H1 (cell line): Measurements from ENCODE around the gene PTDSS2. TPM values are rescaled to one million over a fixed set of nuclear protein-coding genes. Genes with fewer than 3 reads are reported as not detected.

ENCODE experiments used
- CTCF ChIA-PET: fragments of 300-600 bp; sonication (Branson Sonifier 250); formaldehyde crosslinking; loops from one replicate; lab custom pipeline; 2021; ENCODE audit not compliant: partially characterized antibody; lab: Charles Lee
- POLR2A ChIA-PET: fragments of 300-600 bp; sonication (Branson Sonifier 250); formaldehyde crosslinking; loops from one replicate; lab custom pipeline; 2021; ENCODE audit warnings: inconsistent platforms; ENCODE audit not compliant: partially characterized antibody; lab: Charles Lee
- DNase-seq, 2 experiments: peaks; one replicate each; pipeline versions ENCODE4 v3.0.0 to v3.0.0-alpha.2; 2010 to 2022; ENCODE audit warnings: low spot score in 2 of 2, low read depth in 1 of 2, mixed read lengths in 1 of 2
- FAIRE-seq: peaks from 2 replicates; lab custom pipeline; 2011; peaks lifted over from hg19 to GRCh38; lab: Jason Lieb, UNC
- H2AFZ ChIP-seq: 2 replicates; pipeline ENCODE4 v1.8.1; 2012; ENCODE audit warnings: low read length, inconsistent platforms
- H2AK5ac ChIP-seq: 2 replicates; pipeline ENCODE4 v1.6.1; 2013; ENCODE audit warnings: low read depth, low read length
- H2BK120ac ChIP-seq: replicated peaks from 2 replicates; pipeline ENCODE3; 2013; ENCODE audit warnings: low read depth, low read length, inconsistent platforms
- H2BK12ac ChIP-seq: 2 replicates; pipeline ENCODE4 v1.6.1; 2013; ENCODE audit warnings: low read depth, low read length
- H2BK15ac ChIP-seq: 2 replicates; pipeline ENCODE4 v1.6.1; 2013; ENCODE audit warnings: low read length
- H2BK20ac ChIP-seq: 2 replicates; pipeline ENCODE4 v1.6.1; 2013; ENCODE audit warnings: low read length
- H2BK5ac ChIP-seq: 2 replicates; pipeline ENCODE4 v1.6.1; 2013; ENCODE audit warnings: low read depth, low read length
- H3K14ac ChIP-seq: 2 replicates; pipeline ENCODE4 v1.6.1; 2013; ENCODE audit warnings: inconsistent platforms; ENCODE audit not compliant: insufficient read length
- H3K18ac ChIP-seq: 2 replicates; pipeline ENCODE4 v1.6.1; 2013; ENCODE audit warnings: low read length; ENCODE audit errors: extremely low read depth
- H3K23ac ChIP-seq: 2 replicates; pipeline ENCODE4 v1.6.1; 2013; ENCODE audit warnings: inconsistent platforms; ENCODE audit not compliant: insufficient read length
- H3K23me2 ChIP-seq: 2 replicates; pipeline ENCODE4 v1.6.1; 2013; ENCODE audit warnings: low read depth, low read length
- H3K27ac ChIP-seq: 2 replicates; pipeline ENCODE4 v1.6.1; 2011; ENCODE audit warnings: low read depth, low read length, inconsistent platforms
- H3K27me3 ChIP-seq, 4 experiments: replicated peaks in 1 of 4; 1 replicate in 1 of 4; 2 replicates in 3 of 4; pipeline versions ENCODE4 v1.6.1 to v1.8.1; 2011 to 2013; ENCODE audit warnings: low read length in 3 of 4, mild to moderate bottlenecking in 3 of 4, inconsistent platforms in 2 of 4, mixed read lengths in 2 of 4, moderate library complexity in 1 of 4; ENCODE audit not compliant: control insufficient read depth in 3 of 4, insufficient read depth in 3 of 4; ENCODE audit errors: extremely low read depth in 1 of 4
- H3K36me3 ChIP-seq, 4 experiments: 2 replicates each; pipeline versions ENCODE4 v1.6.1 to v1.8.1; 2011 to 2013; ENCODE audit warnings: mild to moderate bottlenecking in 4 of 4, low read length in 3 of 4, moderate library complexity in 2 of 4, control low read depth in 1 of 4, inconsistent platforms in 1 of 4; ENCODE audit not compliant: insufficient read depth in 4 of 4, control insufficient read depth in 2 of 4
- H3K4ac ChIP-seq: replicated peaks from 2 replicates; pipeline ENCODE3; 2013; ENCODE audit warnings: low read length, low read depth, mixed read lengths, inconsistent platforms; ENCODE audit not compliant: insufficient read length
- H3K4me1 ChIP-seq, 4 experiments: replicated peaks in 1 of 4; 1 replicate in 1 of 4; 2 replicates in 3 of 4; pipeline versions ENCODE4 v1.6.1 to v1.8.1; 2011 to 2013; ENCODE audit warnings: low read length in 3 of 4, inconsistent platforms in 2 of 4, mixed read lengths in 1 of 4; ENCODE audit not compliant: insufficient read depth in 4 of 4, control insufficient read depth in 3 of 4
- H3K4me2 ChIP-seq, 2 experiments: 2 replicates each; pipeline versions ENCODE4 v1.6.1 to v1.8.1; 2011 to 2013; ENCODE audit warnings: low read depth in 2 of 2, low read length in 2 of 2, control low read depth in 1 of 2, inconsistent platforms in 1 of 2, mild to moderate bottlenecking in 1 of 2; ENCODE audit not compliant: insufficient read depth in 1 of 2
- H3K4me3 ChIP-seq, 4 experiments: fragments of 200-600, 300-600 bp in 1 of 4; sonication (generic), shearing (Covaris generic), sonication (Bioruptor Twin) in 1 of 4; 2 replicates each; pipeline versions ENCODE4 v1.5.1 to v1.8.1; 2011 to 2016; ENCODE audit warnings: low read length in 4 of 4, low read depth in 3 of 4, control low read depth in 2 of 4, inconsistent platforms in 2 of 4, mild to moderate bottlenecking in 2 of 4, mixed read lengths in 1 of 4, moderate library complexity in 1 of 4; ENCODE audit not compliant: insufficient read depth in 2 of 4; ENCODE audit errors: extremely low read depth in 1 of 4
- H3K56ac ChIP-seq: replicated peaks from 2 replicates; pipeline ENCODE3; 2013; ENCODE audit warnings: low read depth, mild to moderate bottlenecking, mixed read lengths, low read length, inconsistent platforms; ENCODE audit not compliant: insufficient read length
- H3K79me1 ChIP-seq: 2 replicates; pipeline ENCODE4 v1.6.1; 2013; ENCODE audit warnings: low read depth, low read length, control low read depth
- H3K79me2 ChIP-seq, 2 experiments: 2 replicates each; pipeline versions ENCODE4 v1.6.1 to v1.8.1; 2012 to 2013; ENCODE audit warnings: low read length in 2 of 2, mild to moderate bottlenecking in 2 of 2, inconsistent platforms in 1 of 2; ENCODE audit not compliant: insufficient read depth in 2 of 2, control insufficient read depth in 1 of 2
- H3K9ac ChIP-seq, 4 experiments: replicated peaks in 1 of 4; 1 replicate in 1 of 4; 2 replicates in 3 of 4; pipeline versions ENCODE4 v1.6.1 to v1.8.1; 2011 to 2013; ENCODE audit warnings: low read depth in 3 of 4, low read length in 3 of 4, control low read depth in 2 of 4, mild to moderate bottlenecking in 2 of 4, moderate library complexity in 2 of 4, inconsistent platforms in 1 of 4; ENCODE audit errors: extremely low read depth in 1 of 4
- H3K9me3 ChIP-seq, 2 experiments: 2 replicates each; pipeline versions ENCODE4 v1.6.1 to v1.8.1; 2012 to 2013; ENCODE audit warnings: mild to moderate bottlenecking in 2 of 2, moderate library complexity in 2 of 2, control low read depth in 1 of 2, inconsistent platforms in 1 of 2, low read depth in 1 of 2, low read length in 1 of 2, mixed read lengths in 1 of 2; ENCODE audit not compliant: insufficient read depth in 2 of 2
- H4K20me1 ChIP-seq, 2 experiments: replicated peaks in 1 of 2; 2 replicates each; pipeline versions ENCODE3 to v1.8.1; 2011 to 2013; ENCODE audit warnings: inconsistent platforms in 2 of 2, low read length in 2 of 2, mild to moderate bottlenecking in 1 of 2; ENCODE audit not compliant: insufficient read depth in 2 of 2, control insufficient read depth in 1 of 2
- H4K5ac ChIP-seq: 2 replicates; pipeline ENCODE4 v1.6.1; 2013; ENCODE audit warnings: low read length, low read depth, mixed read lengths, inconsistent platforms; ENCODE audit not compliant: insufficient read length
- H4K8ac ChIP-seq: 2 replicates; pipeline ENCODE4 v1.8.0; 2013; ENCODE audit warnings: mild to moderate bottlenecking, moderate library complexity, low read length, inconsistent platforms; ENCODE audit not compliant: insufficient read depth; ENCODE audit errors: extremely low read depth
- H4K91ac ChIP-seq: replicated peaks from 2 replicates; pipeline ENCODE3; 2013; ENCODE audit warnings: low read length, mixed read lengths, inconsistent platforms; ENCODE audit not compliant: insufficient read length
- BRCA1 ChIP-seq: IDR thresholded peaks from 2 replicates; pipeline ENCODE4 v1.6.1; 2012; ENCODE audit warnings: low read depth, low read length, improper control_type of control experiment
- CEBPB ChIP-seq: IDR thresholded peaks from 2 replicates; pipeline ENCODE4 v1.6.1; 2012; ENCODE audit warnings: low read depth, low read length
- KDM1A ChIP-seq: fragments of 200-600, 300-600 bp; sonication (generic); IDR thresholded peaks from 2 replicates; pipeline ENCODE4 v1.7.1; 2016; ENCODE audit warnings: mild to moderate bottlenecking, low read length, borderline replicate concordance
- KDM4A ChIP-seq: IDR thresholded peaks from one replicate; pipeline ENCODE4 v1.7.1; 2012; ENCODE audit warnings: low read depth, mild to moderate bottlenecking, moderate library complexity, low read length, inconsistent platforms; ENCODE audit not compliant: severe bottlenecking
- NRF1 ChIP-seq: IDR thresholded peaks from 2 replicates; pipeline ENCODE4 v1.6.1; 2011; ENCODE audit warnings: mild to moderate bottlenecking, low read depth, low read length, improper control_type of control experiment
- USF2 ChIP-seq: IDR thresholded peaks from 2 replicates; pipeline ENCODE4 v1.6.1; 2011; ENCODE audit warnings: low read length, improper control_type of control experiment
- ZNF274 ChIP-seq: IDR thresholded peaks from 2 replicates; pipeline ENCODE4 v1.7.0; 2012; ENCODE audit warnings: low read length, borderline replicate concordance; ENCODE audit errors: extremely low read depth
- WGBS, 2 experiments: shearing (Covaris generic) in 1 of 2; methylation state at CpG; one replicate each; pipeline versions ENCODE4 v1.1.6 to v1.1.7; 2013 to 2015; ENCODE audit warnings: low lambda C conversion rate in 2 of 2, mixed read lengths in 2 of 2, inconsistent platforms in 1 of 2, low coverage in 1 of 2, missing lambda C conversion rate in 1 of 2; ENCODE audit not compliant: insufficient replicate concordance in 2 of 2, insufficient coverage in 1 of 2, insufficient read length in 1 of 2; ENCODE audit errors: extremely low coverage in 1 of 2, missing lambda C conversion rate in 1 of 2; 5-methylcytosine and 5-hydroxymethylcytosine counted together
- polyA plus RNA-seq, 7 experiments: library from polyadenylated mRNA; depleted of rRNA in 3 of 7; stranded (reverse) in 5 of 7; unstranded in 2 of 7; fragments of >200 nt in 5 of 7; fragments of 200-250 nt in 2 of 7; gene quantifications; 1 replicate in 5 of 7; 2 replicates in 1 of 7; 4 replicates in 1 of 7; pipeline versions ENCODE4 v1.2.1 to v1.2.3, GENCODE V29; 2011 to 2013; ENCODE audit warnings: missing spikeins in 2 of 7, mixed read lengths in 2 of 7
- total RNA-seq: library from RNA; stranded (reverse); fragmentation: NEBNext Ultra II Directional; extraction: Animal tissue kit (Norgen Biotek cat#: 25700); gene quantifications from 2 replicates; pipeline ENCODE4 v1.2.1, GENCODE V29; 2021

Gene PTDSS2
- total and polyA plus RNA-seq, 2 of the 8 experiments (the other 6 are each of a cell fraction or from before 2014, with no cell fraction given), result 48.7 to 68.2 TPM

DNA sequence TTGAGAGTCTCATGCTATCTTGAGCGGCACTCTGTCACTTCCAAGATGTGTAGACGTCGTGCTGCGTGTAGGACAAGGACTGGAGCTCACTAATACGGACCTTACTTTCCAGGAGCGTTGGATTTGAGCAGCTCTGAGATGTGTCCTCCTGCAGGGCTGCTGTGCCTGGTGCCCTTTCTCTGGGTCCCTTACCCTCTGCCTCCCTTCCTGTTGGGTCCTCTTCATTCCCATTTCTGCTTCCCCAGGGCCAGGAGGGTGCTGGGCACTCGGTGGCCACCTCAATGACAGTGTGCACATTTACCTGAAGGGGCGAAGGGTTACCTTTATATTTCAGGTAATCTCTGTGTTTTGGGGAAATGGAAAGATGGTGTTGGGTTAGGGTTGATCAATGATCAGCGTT, 4.0 kb downstream of the PTDSS2 start:
- Histone ChIP-seq H3K23ac (no peak overlapping the region), H3K79me2 (peaks cover 22 to 74% of the 10 kb centered on the region in 2 experiments), H3K4me3 (no peak overlapping the region), H3K9ac (no peak overlapping the region), H3K9me3 (no peaks in the 10 kb centered on the region), H4K5ac (no peak overlapping the region), H4K20me1 (peaks cover 15 to 23% of the 10 kb centered on the region in 2 experiments), H2BK120ac (no peak overlapping the region), H3K23me2 (no peaks in the 10 kb centered on the region; the same call in 1 of the 2 replicates), H3K36me3 (peaks cover 2 to 11% (median 3%) of the 10 kb centered on the region in 4 experiments; a peak in 3 of 8 replicates), H3K27ac (no peak overlapping the region), H4K91ac (no peak overlapping the region), H4K8ac (no peak overlapping the region), H3K18ac (no peak overlapping the region), H3K4me2 (no peak overlapping the region), H2AK5ac (no peak overlapping the region), H3K14ac (no peak overlapping the region), H3K27me3 (no peaks in the 10 kb centered on the region), H2AFZ (no peak overlapping the region), H2BK15ac (no peak overlapping the region), H2BK20ac (no peak overlapping the region), H2BK12ac (no peak overlapping the region), H2BK5ac (no peak overlapping the region; the same call in 1 of the 2 replicates), H3K4ac (no peak overlapping the region), H3K56ac (no peak overlapping the region), H3K79me1 (peaks cover 21% of the 10 kb centered on the region; the same call in 1 of the 2 replicates), H3K4me1 (peaks cover 3 to 24% (median 6%) of the 10 kb centered on the region in 4 experiments)
- 95% methylated on average over 9 of the region's 9 CpGs; no CpG with 5 or more reads in 1 of the 2 experiments for WGBS, 2 experiments
- CTCF ChIA-PET, result interaction anchor here (0.9 to 1.2 kb wide), 2 partner anchors 64 to 90 kb away, joined by 3 to 5 read pairs; no protein-coding TSS in a partner anchor
- DNase-seq, result no peak
- POLR2A ChIA-PET, result interaction anchor here (0.6 to 1.5 kb wide), 5 partner anchors 10 to 73 kb away, joined by 3 to 4 read pairs (median 3); partner anchors contain the start of gene ANO9
- no peak for FAIRE-seq
- TF ChIP-seq CEBPB (no peak), KDM4A (no peak), NRF1 (no peak), KDM1A (no peak), ZNF274 (no peak), BRCA1 (no peak), USF2 (no peak)
